ENCODE data around the gene WDR35. TPM values are rescaled to one million over a fixed set of nuclear protein-coding genes. Genes with fewer than 3 reads are reported as not detected.
"Not testable (repeated sequence)": the region's sequence is repeated elsewhere in the genome, so short reads cannot be mapped to it uniquely, and the experiment has no call there.

WDR35 gene
- total RNA-seq, 1 donor from 2014 or later, result 13.6 TPM

DNA sequence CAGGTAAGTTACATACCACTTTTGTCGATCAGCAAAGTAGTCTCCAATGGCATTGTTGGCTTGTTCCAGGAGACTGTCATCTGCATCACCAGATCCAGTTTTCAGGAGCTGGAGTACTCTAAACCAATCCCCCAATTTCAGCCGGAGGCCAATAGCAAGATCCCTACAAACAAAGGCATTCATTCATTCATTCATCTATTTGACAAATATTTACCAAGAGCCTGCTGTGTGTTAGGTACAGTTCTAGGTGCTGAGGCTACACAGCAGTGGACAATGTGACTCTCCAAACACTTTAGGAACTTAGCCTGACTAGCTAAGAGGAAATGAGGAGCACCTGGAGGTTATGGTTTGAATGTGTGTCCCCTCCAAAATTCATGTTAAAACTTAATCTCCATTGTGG lies 53.7 kb downstream of the WDR35 start:
- TF ChIP-seq, protein P1, sequence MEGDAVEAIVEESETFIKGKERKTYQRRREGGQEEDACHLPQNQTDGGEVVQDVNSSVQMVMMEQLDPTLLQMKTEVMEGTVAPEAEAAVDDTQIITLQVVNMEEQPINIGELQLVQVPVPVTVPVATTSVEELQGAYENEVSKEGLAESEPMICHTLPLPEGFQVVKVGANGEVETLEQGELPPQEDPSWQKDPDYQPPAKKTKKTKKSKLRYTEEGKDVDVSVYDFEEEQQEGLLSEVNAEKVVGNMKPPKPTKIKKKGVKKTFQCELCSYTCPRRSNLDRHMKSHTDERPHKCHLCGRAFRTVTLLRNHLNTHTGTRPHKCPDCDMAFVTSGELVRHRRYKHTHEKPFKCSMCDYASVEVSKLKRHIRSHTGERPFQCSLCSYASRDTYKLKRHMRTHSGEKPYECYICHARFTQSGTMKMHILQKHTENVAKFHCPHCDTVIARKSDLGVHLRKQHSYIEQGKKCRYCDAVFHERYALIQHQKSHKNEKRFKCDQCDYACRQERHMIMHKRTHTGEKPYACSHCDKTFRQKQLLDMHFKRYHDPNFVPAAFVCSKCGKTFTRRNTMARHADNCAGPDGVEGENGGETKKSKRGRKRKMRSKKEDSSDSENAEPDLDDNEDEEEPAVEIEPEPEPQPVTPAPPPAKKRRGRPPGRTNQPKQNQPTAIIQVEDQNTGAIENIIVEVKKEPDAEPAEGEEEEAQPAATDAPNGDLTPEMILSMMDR (IDR thresholded peaks at IDR 0.05; ENCODE audit: insufficient read depth, low read length, poor library complexity, severe bottlenecking), result no peak
- Histone ChIP-seq H3K36me3 (ENCODE audit: control insufficient read depth, insufficient read depth, low read length) (no peaks in the 10 kb centered on the region), H3K27me3 (ENCODE audit: control insufficient read depth, insufficient read depth, low read length) (no peaks in the 10 kb centered on the region), H3K4me3 (ENCODE audit: low read depth, low read length) (no peak overlapping the region)
- DNase-seq (ENCODE audit: low read depth), result no peak

DNA sequence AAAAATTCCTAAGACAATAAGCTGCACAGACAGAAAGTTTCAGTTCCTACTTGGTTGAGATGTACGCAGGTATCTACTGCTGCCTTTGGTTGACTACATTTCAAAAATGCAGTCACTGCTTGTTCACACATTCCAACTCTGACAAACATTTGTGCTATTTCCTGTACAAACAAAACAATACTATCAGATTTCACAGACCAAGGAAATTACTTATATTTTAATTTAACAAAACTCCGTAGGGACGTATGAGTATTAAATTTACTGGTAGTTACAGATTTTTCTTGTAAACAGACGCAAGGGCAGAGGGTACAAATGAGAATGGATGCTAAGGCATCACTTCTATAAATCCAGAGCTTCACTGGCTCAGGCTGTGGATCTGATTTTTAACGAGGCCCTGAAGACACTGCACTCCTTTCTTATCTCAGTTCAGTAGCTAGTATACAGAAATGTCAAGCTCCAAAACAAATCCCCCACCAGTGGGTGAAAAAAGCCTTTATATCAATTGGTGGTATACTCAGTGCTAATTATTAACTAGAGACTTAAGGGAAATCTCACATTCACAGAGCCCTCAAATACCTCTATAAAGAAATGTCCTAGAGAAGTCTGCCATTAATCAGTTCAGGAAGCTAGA lies 56.4 kb downstream of the WDR35 start:
- Histone ChIP-seq H3K36me3 (ENCODE audit: control insufficient read depth, insufficient read depth, low read length) (peaks cover 1% of the 10 kb centered on the region), H3K27me3 (ENCODE audit: control insufficient read depth, insufficient read depth, low read length) (no peaks in the 10 kb centered on the region), H3K4me3 (ENCODE audit: low read depth, low read length) (no peak overlapping the region)
- TF ChIP-seq, protein P1 (IDR thresholded peaks at IDR 0.05; ENCODE audit: insufficient read depth, low read length, poor library complexity, severe bottlenecking), result no peak
- DNase-seq (ENCODE audit: low read depth), result peak; percentile 82

DNA sequence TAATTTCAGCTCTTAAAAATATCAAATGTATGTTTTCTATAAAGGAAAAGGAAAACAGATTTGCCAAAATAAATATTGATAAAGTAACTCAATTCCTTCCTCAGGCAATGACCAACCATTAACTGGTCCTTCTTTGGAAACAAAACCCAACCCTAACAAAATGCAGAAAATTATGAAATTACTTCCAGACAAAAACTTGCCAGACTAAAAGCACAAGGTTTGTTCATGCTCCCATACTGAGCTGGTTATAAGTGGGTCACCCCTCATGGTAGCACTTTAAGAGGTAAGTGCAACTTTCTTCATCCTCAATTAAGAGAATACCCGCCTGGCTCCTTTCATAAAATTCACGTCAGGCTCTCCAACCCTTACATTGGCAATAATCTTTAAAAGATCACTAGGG lies 57.0 kb downstream of the WDR35 start:
- DNase-seq (ENCODE audit: low read depth), result no peak
- Histone ChIP-seq H3K27me3 (ENCODE audit: control insufficient read depth, insufficient read depth, low read length) (no peaks in the 10 kb centered on the region), H3K36me3 (ENCODE audit: control insufficient read depth, insufficient read depth, low read length) (peaks cover 1% of the 10 kb centered on the region), H3K4me3 (ENCODE audit: low read depth, low read length) (no peak overlapping the region)
- TF ChIP-seq, protein P1 (IDR thresholded peaks at IDR 0.05; ENCODE audit: insufficient read depth, low read length, poor library complexity, severe bottlenecking), result no peak

DNA sequence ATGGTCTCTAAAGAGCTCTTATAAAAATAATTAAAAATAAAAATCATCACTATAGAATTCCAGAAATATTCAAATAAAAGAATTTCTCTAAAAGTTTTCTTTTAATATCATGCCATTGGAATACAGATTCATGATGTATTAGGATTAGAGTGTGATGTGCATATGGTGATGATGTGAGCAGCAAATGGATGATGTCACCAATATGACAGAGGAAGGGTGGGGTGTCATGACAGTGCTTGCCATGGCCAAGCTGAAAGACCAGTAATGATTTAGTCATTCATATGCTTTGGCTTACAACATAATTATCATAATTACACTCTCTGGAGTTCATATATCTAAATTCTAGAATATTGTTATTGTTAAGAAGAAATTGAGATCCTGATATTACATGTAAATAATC lies 60.7 kb downstream of the WDR35 start:
- TF ChIP-seq, protein P1 (IDR thresholded peaks at IDR 0.05; ENCODE audit: insufficient read depth, low read length, poor library complexity, severe bottlenecking), result no peak
- H3K27me3 ChIP-seq (ENCODE audit: control insufficient read depth, insufficient read depth, low read length), result no peaks in the 10 kb centered on the region
- no peak for DNase-seq (ENCODE audit: low read depth)
- H3K36me3 ChIP-seq (ENCODE audit: control insufficient read depth, insufficient read depth, low read length), result peaks cover 1% of the 10 kb centered on the region
- no peak overlapping the region for H3K4me3 ChIP-seq (ENCODE audit: low read depth, low read length)

DNA sequence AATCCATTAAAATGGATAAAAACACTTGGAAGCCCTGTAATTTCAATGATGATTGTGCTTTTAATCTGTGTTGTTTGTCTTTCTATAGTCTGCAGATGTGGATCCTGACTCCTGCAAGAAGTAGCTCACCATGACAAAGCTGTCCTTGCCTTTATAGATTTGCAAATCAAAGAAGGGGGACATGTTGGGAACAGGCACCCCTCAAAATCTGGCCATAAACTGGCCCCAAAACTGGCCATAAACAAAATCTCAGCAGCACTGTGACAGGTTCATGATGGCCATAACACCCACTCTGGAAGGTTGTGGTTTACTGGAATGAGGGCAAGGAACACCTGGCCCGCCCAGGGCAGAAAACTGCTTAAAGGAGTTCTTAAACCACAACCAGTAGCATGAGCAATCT lies 62.1 kb downstream of the WDR35 start:
- H3K4me3 ChIP-seq (ENCODE audit: low read depth, low read length); DNase-seq (ENCODE audit: low read depth); H3K36me3 ChIP-seq (ENCODE audit: control insufficient read depth, insufficient read depth, low read length); H3K27me3 ChIP-seq (ENCODE audit: control insufficient read depth, insufficient read depth, low read length): not testable (repeated sequence)

DNA sequence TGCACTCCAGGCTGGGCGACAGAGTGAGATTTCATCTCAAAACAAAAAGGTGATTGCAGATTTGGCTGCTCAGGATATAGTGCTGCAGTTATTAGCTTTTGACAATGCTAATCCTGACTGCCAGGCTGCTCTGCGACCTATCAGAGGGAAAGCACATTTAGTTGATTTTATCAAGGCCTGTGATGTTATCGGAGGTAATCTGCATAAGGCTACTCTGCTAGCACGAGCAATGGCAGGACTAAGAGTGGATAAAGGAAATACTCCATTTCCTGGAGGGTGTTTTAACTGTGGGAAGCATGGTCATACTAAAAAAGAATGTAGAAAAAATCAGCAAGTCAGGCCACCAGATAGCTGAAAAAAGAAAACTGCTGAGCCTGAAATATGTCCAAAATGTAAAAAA lies 65.4 kb downstream of the WDR35 start:
- not testable (repeated sequence) for H3K27me3 ChIP-seq (ENCODE audit: control insufficient read depth, insufficient read depth, low read length); DNase-seq (ENCODE audit: low read depth); H3K4me3 ChIP-seq (ENCODE audit: low read depth, low read length); H3K36me3 ChIP-seq (ENCODE audit: control insufficient read depth, insufficient read depth, low read length)

DNA sequence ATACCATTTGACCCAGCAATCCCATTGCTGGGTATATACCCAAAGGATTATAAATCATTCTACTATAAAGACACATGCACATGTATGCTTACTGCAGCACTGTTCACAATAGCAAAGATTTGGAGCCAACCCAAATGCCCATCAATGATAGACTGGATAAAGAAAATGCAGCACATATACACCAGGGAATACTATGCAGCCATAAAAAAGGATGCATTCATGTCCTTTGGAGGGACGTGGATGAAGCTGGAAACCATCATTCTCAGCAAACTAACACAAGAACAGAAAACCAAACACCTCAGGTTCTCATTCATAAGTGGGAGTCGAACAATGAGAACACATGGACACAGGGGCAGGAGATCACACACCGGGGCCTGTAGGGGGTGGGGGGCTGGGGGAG lies 67.7 kb downstream of the WDR35 start:
- DNase-seq (ENCODE audit: low read depth); H3K4me3 ChIP-seq (ENCODE audit: low read depth, low read length); H3K36me3 ChIP-seq (ENCODE audit: control insufficient read depth, insufficient read depth, low read length); H3K27me3 ChIP-seq (ENCODE audit: control insufficient read depth, insufficient read depth, low read length): not testable (repeated sequence)

Measured in kidney epithelial cell (primary cell).